Esophagus muscularis mucosa (tissue), 4 donors: ENCODE measurements around the gene MAN1B1.

Experiments
- CTCF ChIP-seq, 3 experiments: fragments of 200-600 bp in 2 of 3; fragments of 450-650 bp in 1 of 3; sonication (generic) in 2 of 3; IDR thresholded peaks; one replicate each; pipeline ENCODE4 v1.5.1; 2017 to 2019; ENCODE audit warnings: antibody characterized with exemption in 3 of 3, mild to moderate bottlenecking in 2 of 3, moderate library complexity in 1 of 3
- EP300 ChIP-seq: sonication (generic); formaldehyde crosslinking; IDR thresholded peaks from one replicate; pipeline ENCODE4 v1.6.1; 2017; ENCODE audit warnings: antibody characterized with exemption
- POLR2A ChIP-seq: fragments of 450-650 bp; IDR thresholded peaks from one replicate; pipeline ENCODE4 v1.6.1; 2017; ENCODE audit warnings: antibody characterized with exemption, moderate library complexity, mild to moderate bottlenecking, low read depth
- POLR2AphosphoS5 ChIP-seq, 2 donors: sonication (generic); formaldehyde crosslinking; IDR thresholded peaks; one replicate each; pipeline ENCODE4 v1.6.1; 2017; ENCODE audit warnings: antibody characterized with exemption in 2 of 2

DNA sequence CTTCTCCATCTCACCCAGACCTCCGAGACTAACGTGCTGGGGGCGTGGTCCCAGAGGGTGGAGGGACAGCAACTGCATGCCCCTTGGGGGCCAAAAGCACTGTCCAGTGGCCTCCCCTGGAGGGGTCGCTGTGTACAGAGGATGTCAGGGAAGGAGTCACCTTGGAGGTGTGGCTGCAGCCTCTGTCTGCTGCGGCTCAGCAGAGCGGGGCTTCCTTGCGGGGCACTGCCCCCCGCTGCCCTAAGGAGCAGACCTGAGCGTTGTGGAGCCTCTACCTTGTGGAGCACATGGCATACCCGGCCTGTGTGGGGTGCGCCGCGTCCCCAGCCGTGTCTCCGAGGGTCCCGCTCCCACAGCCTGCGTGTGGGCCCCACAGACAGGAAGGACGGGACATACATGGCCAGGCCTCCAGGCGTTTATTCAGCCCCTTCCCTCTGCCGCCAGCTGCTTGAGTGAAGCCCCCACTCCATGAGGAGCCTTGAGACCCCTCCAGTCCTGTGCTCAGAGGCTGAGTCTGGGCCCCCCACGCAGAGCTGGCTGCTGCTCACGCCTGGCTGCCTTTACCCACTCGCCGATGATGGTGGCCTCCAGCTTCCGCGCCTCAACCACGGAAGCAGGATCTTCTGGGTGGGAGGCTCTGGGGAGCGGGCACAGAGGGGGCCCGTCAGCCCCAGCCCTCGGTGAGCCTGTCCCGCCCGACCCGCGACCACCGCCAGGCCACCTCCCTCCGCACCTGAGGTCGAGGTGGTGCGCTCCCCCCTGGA is 23.5 kb downstream of the MAN1B1 start:
- TF ChIP-seq CTCF (IDR thresholded peaks at IDR 0.05), result no peak
- no peak for TF ChIP-seq EP300
- TF ChIP-seq POLR2A, result no peak
- TF ChIP-seq POLR2AphosphoS5 (IDR thresholded peaks at IDR 0.05), result no peak
